ENCODE measurements around the gene SERTAD2.

SERTAD2 gene

GRCh38 chr2:64678771-64679590 is 25.3 kb upstream of the SERTAD2 start:
- in situ Hi-C loops (cut with MboI; ENCODE audit: low pct_unique_long_range_greater_than_20kb, low sequenced_read_pairs) = no loop called here
- DNase-seq = no peak

GRCh38 chr2:64677530-64677929 is 23.8 kb upstream of the SERTAD2 start:
- DNase-seq = no peak
- in situ Hi-C loops (cut with MboI; ENCODE audit: low pct_unique_long_range_greater_than_20kb, low sequenced_read_pairs) = no loop called here

GRCh38 chr2:64675860-64676259 is 22.1 kb upstream of the SERTAD2 start:
- no peak for DNase-seq
- in situ Hi-C loops (cut with MboI; ENCODE audit: low pct_unique_long_range_greater_than_20kb, low sequenced_read_pairs) = no loop called here

GRCh38 chr2:64672708-64673107 is 19.0 kb upstream of the SERTAD2 start:
- in situ Hi-C loops (cut with MboI; ENCODE audit: low pct_unique_long_range_greater_than_20kb, low sequenced_read_pairs) = no loop called here
- DNase-seq = peak; percentile 45

GRCh38 chr2:64670047-64670446 is 16.3 kb upstream of the SERTAD2 start:
- no peak for DNase-seq
- in situ Hi-C loops (cut with MboI; ENCODE audit: low pct_unique_long_range_greater_than_20kb, low sequenced_read_pairs) = no loop called here

- DNase-seq = no peak
- in situ Hi-C loops (cut with MboI; ENCODE audit: low pct_unique_long_range_greater_than_20kb, low sequenced_read_pairs) = no loop called here
These were observed 15.6 kb upstream of the SERTAD2 start for GRCh38 chr2:64669288-64669687.

- in situ Hi-C loops (cut with MboI; ENCODE audit: low pct_unique_long_range_greater_than_20kb, low sequenced_read_pairs) = no loop called here
- no peak for DNase-seq
These were observed 14.8 kb upstream of the SERTAD2 start for GRCh38 chr2:64668542-64668941.

GRCh38 chr2:64667535-64667934 is 13.8 kb upstream of the SERTAD2 start:
- peak; percentile 49 for DNase-seq
- in situ Hi-C loops (cut with MboI; ENCODE audit: low pct_unique_long_range_greater_than_20kb, low sequenced_read_pairs) = no loop called here

- in situ Hi-C loops (cut with MboI; ENCODE audit: low pct_unique_long_range_greater_than_20kb, low sequenced_read_pairs) = no loop called here
- peak; percentile 72 for DNase-seq
These were observed 13.2 kb upstream of the SERTAD2 start for GRCh38 chr2:64666810-64667438.

GRCh38 chr2:64665709-64666108 is 12.0 kb upstream of the SERTAD2 start:
- in situ Hi-C loops (cut with MboI; ENCODE audit: low pct_unique_long_range_greater_than_20kb, low sequenced_read_pairs) = no loop called here

GRCh38 chr2:64663402-64663801 is 9.7 kb upstream of the SERTAD2 start:
- no peak for DNase-seq
- in situ Hi-C loops (cut with MboI; ENCODE audit: low pct_unique_long_range_greater_than_20kb, low sequenced_read_pairs) = no loop called here

More at GRCh38 chr2:64665709-64666108, 12.0 kb upstream of the SERTAD2 start:
- no peak for DNase-seq

- DNase-seq = peak; percentile 78
- in situ Hi-C loops (cut with MboI; ENCODE audit: low pct_unique_long_range_greater_than_20kb, low sequenced_read_pairs) = no loop called here
These were observed 8.0 kb upstream of the SERTAD2 start for GRCh38 chr2:64661741-64662169.

GRCh38 chr2:64659252-64659651 is 5.5 kb upstream of the SERTAD2 start:
- in situ Hi-C loops (cut with MboI; ENCODE audit: low pct_unique_long_range_greater_than_20kb, low sequenced_read_pairs) = no loop called here
- no peak for DNase-seq

GRCh38 chr2:64658269-64658668 is 4.6 kb upstream of the SERTAD2 start:
- peak; percentile 53 for DNase-seq
- in situ Hi-C loops (cut with MboI; ENCODE audit: low pct_unique_long_range_greater_than_20kb, low sequenced_read_pairs) = no loop called here

GRCh38 chr2:64657411-64657810 is 3.7 kb upstream of the SERTAD2 start:
- in situ Hi-C loops (cut with MboI; ENCODE audit: low pct_unique_long_range_greater_than_20kb, low sequenced_read_pairs) = no loop called here
- peak; percentile 78 for DNase-seq

- in situ Hi-C loops (cut with MboI; ENCODE audit: low pct_unique_long_range_greater_than_20kb, low sequenced_read_pairs) = no loop called here
- DNase-seq = no peak
These were observed 2.7 kb upstream of the SERTAD2 start for GRCh38 chr2:64656379-64656778.

GRCh38 chr2:64655873-64656272 is 2.2 kb upstream of the SERTAD2 start:
- in situ Hi-C loops (cut with MboI; ENCODE audit: low pct_unique_long_range_greater_than_20kb, low sequenced_read_pairs) = no loop called here
- DNase-seq = peak; percentile 46

GRCh38 chr2:64655018-64655664 is 1.4 kb upstream of the SERTAD2 start:
- in situ Hi-C loops (cut with MboI; ENCODE audit: low pct_unique_long_range_greater_than_20kb, low sequenced_read_pairs) = no loop called here
- no peak for DNase-seq

- peak; percentile 86 for DNase-seq
- in situ Hi-C loops (cut with MboI; ENCODE audit: low pct_unique_long_range_greater_than_20kb, low sequenced_read_pairs) = no loop called here
These were observed 524 bp upstream of the SERTAD2 start for GRCh38 chr2:64654063-64654811.

Measured in KBM-7 (cell line).